22Rv1 (cell line): ENCODE measurements around the gene DDX28.

Experiments
- CTCF ChIP-seq: fragments of 450-650 bp; IDR thresholded peaks from 2 replicates; pipeline ENCODE4 v1.5.1; 2017; ENCODE audit warnings: mild to moderate bottlenecking
- ZFX ChIP-seq: fragments of 450-650 bp; IDR thresholded peaks from 2 replicates; pipeline ENCODE4 v1.6.1; 2017; ENCODE audit warnings: antibody characterized with exemption, borderline replicate concordance

GRCh38 chr16:67989322-67990017 lies 33.6 kb downstream of the DDX28 start:
- TF ChIP-seq CTCF (no peak), ZFX (no peak)
